WERI-Rb-1 (cell line): ENCODE measurements around the gene ERI3.

Experiments used
- DNase-seq: peaks from one replicate; pipeline ENCODE4 v3.0.0-alpha.2; 2020
- H3K27ac ChIP-seq: fragments of 250-450 bp; sonication (Bioruptor Pico); 2 replicates; pipeline ENCODE4 v1.5.1; 2020; ENCODE audit warnings: mild to moderate bottlenecking, moderate library complexity
- H3K27me3 ChIP-seq: fragments of 250-450 bp; sonication (Bioruptor Pico); 2 replicates; pipeline ENCODE4 v1.5.1; 2021; ENCODE audit warnings: mild to moderate bottlenecking, low read depth, moderate library complexity; ENCODE audit not compliant: insufficient read depth, severe bottlenecking
- H3K36me3 ChIP-seq: fragments of 250-450 bp; sonication (Bioruptor Pico); 2 replicates; pipeline ENCODE4 v1.5.1; 2020; ENCODE audit warnings: mild to moderate bottlenecking, moderate library complexity
- H3K4me3 ChIP-seq: 2 replicates; pipeline ENCODE4 v1.5.1; 2011; ENCODE audit warnings: low read depth, mild to moderate bottlenecking, control low read depth, low read length
- H3K9me3 ChIP-seq: fragments of 250-450 bp; sonication (Bioruptor Pico); 2 replicates; pipeline ENCODE4 v1.5.1; 2021; ENCODE audit warnings: mild to moderate bottlenecking, moderate library complexity; ENCODE audit not compliant: severe bottlenecking
- CTCF ChIP-seq: IDR thresholded peaks from 2 replicates; pipeline ENCODE4 v1.5.1; 2011; ENCODE audit warnings: low read depth, mild to moderate bottlenecking, control low read depth, inconsistent platforms, low read length

ERI3 gene

GRCh38 chr1:44347280-44347679, 7.8 kb downstream of the ERI3 start:
- Histone ChIP-seq H3K4me3 (no peak overlapping the region), H3K27ac (no peak overlapping the region), H3K27me3 (no peaks in the 10 kb centered on the region), H3K9me3 (no peaks in the 10 kb centered on the region), H3K36me3 (no peaks in the 10 kb centered on the region; the same call in 1 of the 2 replicates)
- DNase-seq: no peak
- no peak for TF ChIP-seq CTCF

GRCh38 chr1:44346878-44347277, 8.2 kb downstream of the ERI3 start:
- no peak overlapping the region for H3K27ac ChIP-seq
- no peaks in the 10 kb centered on the region for H3K9me3 ChIP-seq
- H3K4me3 ChIP-seq: no peak overlapping the region
- DNase-seq: no peak
- no peak for TF ChIP-seq CTCF
- peaks cover 2% of the 10 kb centered on the region; the same call in 1 of the 2 replicates for H3K36me3 ChIP-seq
- no peaks in the 10 kb centered on the region for H3K27me3 ChIP-seq

- H3K9me3 ChIP-seq: no peaks in the 10 kb centered on the region
- no peak overlapping the region for H3K27ac ChIP-seq
- no peak for TF ChIP-seq CTCF
- H3K27me3 ChIP-seq: no peaks in the 10 kb centered on the region
- peaks cover 3% of the 10 kb centered on the region; the same call in 1 of the 2 replicates for H3K36me3 ChIP-seq
- no peak overlapping the region for H3K4me3 ChIP-seq
- no peak for DNase-seq
These were observed 8.9 kb downstream of the ERI3 start for GRCh38 chr1:44346184-44346583.

DNA sequence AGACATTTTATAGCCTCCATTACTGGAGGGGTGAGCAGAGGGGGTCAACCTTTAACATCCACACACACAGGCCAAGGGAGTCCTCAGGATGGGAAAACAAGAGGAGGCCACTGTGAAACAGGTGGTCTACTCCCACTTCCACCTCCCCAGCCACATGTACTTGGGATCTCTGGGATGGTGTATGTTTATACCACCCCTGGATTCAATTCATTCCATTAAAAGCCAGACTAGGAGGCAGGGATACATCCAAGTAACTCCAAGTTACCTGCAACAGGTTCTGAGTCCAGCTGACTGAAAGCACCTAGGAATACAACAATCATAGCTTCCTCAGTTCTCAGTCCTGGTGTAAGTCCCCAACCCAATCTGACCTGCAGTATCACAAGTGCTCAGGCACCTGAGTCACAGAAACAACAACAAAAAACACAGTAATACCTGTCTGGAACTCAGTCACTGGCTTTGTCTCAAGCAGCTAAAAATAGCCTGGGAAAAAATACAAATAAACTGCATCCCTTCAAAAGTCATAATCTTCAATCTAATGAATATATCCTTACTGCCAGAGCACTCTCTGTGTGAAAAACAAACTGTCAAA, 9.8 kb downstream of the ERI3 start:
- H3K27me3 ChIP-seq: no peaks in the 10 kb centered on the region
- no peak overlapping the region for H3K4me3 ChIP-seq
- no peaks in the 10 kb centered on the region for H3K9me3 ChIP-seq
- peaks cover 3% of the 10 kb centered on the region; the same call in 1 of the 2 replicates for H3K36me3 ChIP-seq
- no peak for DNase-seq
- H3K27ac ChIP-seq: no peak overlapping the region
- TF ChIP-seq CTCF: no peak

DNA sequence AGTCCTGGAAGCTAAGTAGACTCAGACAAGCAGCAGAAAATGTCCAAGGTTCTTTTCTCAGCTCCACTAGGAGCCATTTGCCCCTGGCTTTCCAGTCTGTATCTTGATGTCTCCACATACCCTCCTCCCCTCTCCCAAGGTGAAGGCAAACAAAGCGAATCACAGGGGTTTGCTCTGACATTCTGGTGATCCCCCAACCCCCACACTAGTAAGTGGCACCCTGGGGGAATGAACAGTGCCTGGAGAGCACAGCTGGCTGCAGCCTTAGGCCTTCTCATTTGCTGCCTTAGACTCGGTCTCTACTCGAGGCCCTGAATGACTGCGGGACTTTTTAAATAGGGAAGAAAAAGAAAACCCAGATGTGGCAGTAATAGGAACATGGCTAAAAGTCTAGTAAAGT, 15.3 kb downstream of the ERI3 start:
- Histone ChIP-seq H3K27me3 (no peaks in the 10 kb centered on the region), H3K27ac (no peak overlapping the region), H3K9me3 (peaks cover 5% of the 10 kb centered on the region), H3K4me3 (no peak overlapping the region), H3K36me3 (peaks cover 40% of the 10 kb centered on the region)
- no peak for DNase-seq
- TF ChIP-seq CTCF: no peak

DNA sequence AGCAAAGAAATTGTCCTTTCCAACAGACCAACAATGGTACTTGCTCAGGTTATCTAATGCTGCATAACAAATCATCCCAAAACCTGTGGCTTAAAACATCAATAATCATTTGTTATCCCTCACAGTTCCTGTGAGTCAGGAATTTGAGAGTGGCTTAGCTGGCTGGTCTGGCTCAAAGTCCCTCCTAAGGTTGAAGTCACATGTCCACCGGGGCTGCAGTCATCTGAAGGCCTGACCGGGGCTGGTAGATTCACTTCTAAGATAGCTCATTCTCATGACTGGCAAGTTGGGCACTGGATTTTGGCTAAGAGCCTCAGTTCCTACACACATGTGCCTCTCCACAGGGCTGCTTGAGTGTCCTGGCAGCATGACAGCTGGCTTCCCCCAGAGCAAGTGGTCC, 16.9 kb downstream of the ERI3 start:
- Histone ChIP-seq H3K9me3 (peaks cover 5% of the 10 kb centered on the region), H3K36me3 (peaks cover 54% of the 10 kb centered on the region), H3K27ac (no peak overlapping the region)

More for the DNA sequence above, 16.9 kb downstream of the ERI3 start:
- TF ChIP-seq CTCF: no peak
- Histone ChIP-seq H3K4me3 (no peak overlapping the region), H3K27me3 (no peaks in the 10 kb centered on the region)
- DNase-seq: no peak
